AG04449 (cell line): ENCODE measurements around the gene SLC6A6.

Experiments
- CTCF ChIA-PET: fragments of 350-600 bp; formaldehyde crosslinking; extraction: SDS; loops from one replicate; lab custom pipeline; 2021; ENCODE audit warnings: antibody characterized with exemption; lab: Yijun Ruan, JAX
- POLR2A ChIA-PET: fragments of 400-600, 350-600 bp; formaldehyde crosslinking; extraction: SDS; loops from one replicate; lab custom pipeline; 2020; ENCODE audit warnings: antibody characterized with exemption, inconsistent platforms; lab: Yijun Ruan, JAX
- DNase-seq: peaks from one replicate; pipeline ENCODE4 v3.0.0-alpha.2; 2010; ENCODE audit warnings: low read depth, low spot score
- H3K4me3 ChIP-seq: 2 replicates; pipeline ENCODE4 v1.5.1; 2011; ENCODE audit warnings: low read depth, mild to moderate bottlenecking, control low read depth, low read length
- TF ChIP-seq, protein P1 (sequence below): IDR thresholded peaks from one replicate; pipeline ENCODE4 v1.5.1; 2011; ENCODE audit warnings: mild to moderate bottlenecking, moderate library complexity, low read length, control low read depth, inconsistent platforms; ENCODE audit not compliant: insufficient read depth; ENCODE audit errors: missing control alignments

The SLC6A6 gene

DNA sequence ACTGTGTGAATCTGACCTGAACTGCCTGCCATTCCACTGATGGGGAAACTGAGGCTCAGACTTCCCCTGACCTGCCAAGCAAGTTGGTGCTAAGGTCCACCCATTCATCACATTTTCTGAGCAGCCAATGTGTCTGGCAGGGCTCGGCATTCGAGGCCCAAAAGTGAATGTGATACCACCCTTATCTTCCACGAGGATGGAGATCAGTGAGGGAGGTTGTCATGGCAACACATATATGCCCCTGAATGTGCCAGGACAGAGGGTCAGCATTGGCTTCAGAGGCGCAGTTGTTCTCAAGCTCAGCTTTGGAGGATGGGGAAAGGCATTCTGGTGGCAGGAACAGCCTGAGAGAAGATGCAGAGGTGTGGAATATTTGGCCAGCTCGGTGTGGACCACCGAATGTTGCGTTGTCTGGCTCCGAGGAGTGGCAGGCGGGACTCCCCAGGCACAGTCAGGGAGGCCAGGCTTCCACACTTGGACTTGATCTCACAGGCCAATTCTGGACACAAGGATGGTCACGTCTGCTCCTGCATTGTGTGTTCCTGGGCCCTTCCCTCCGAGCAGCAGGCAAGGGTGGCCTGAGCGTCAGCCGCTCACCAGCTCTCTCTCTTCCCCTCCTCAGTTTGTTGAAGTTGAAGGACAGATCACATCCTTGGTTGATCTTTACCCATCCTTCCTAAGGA lies 74.3 kb downstream of the SLC6A6 start:
- ChIA-PET CTCF (interaction anchor here (1.0 to 4.0 kb wide), 5 partner anchors 9 to 273 kb away, joined by 4 to 23 read pairs (median 7); no protein-coding TSS in a partner anchor), POLR2A (no interaction called here)
- TF ChIP-seq, protein P1, sequence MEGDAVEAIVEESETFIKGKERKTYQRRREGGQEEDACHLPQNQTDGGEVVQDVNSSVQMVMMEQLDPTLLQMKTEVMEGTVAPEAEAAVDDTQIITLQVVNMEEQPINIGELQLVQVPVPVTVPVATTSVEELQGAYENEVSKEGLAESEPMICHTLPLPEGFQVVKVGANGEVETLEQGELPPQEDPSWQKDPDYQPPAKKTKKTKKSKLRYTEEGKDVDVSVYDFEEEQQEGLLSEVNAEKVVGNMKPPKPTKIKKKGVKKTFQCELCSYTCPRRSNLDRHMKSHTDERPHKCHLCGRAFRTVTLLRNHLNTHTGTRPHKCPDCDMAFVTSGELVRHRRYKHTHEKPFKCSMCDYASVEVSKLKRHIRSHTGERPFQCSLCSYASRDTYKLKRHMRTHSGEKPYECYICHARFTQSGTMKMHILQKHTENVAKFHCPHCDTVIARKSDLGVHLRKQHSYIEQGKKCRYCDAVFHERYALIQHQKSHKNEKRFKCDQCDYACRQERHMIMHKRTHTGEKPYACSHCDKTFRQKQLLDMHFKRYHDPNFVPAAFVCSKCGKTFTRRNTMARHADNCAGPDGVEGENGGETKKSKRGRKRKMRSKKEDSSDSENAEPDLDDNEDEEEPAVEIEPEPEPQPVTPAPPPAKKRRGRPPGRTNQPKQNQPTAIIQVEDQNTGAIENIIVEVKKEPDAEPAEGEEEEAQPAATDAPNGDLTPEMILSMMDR, result no peak
- no peak for DNase-seq
- no peak overlapping the region for H3K4me3 ChIP-seq

DNA sequence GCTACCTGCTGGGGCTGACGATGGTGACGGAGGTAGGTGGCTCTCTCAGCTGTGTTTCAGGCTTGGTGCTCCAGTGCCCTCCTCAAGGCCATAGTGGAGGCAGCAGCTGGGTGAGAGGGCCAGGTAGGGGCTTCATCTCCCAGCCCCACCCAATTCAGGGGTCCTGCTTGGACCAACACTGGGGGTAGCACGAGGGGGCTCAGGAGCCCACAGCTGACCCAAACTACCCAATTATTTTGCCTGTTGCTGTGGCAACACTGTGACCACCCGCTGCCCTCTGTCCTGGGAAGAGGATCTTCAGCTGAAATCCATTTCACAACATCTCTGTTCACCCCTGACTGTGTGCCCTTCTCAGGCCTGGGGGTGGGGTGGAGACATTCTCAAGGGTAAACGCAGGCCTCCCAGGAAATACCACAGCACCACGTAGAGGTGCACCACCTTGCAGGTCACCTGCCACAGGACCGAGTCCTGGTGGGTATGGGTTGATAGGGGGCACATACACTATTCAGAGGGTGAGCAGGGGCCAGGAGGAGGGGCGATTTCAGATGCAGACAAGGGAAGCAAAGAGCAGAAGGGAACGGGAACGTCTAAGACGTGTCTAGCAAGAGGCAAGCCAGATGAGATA lies 75.0 kb downstream of the SLC6A6 start:
- no peak overlapping the region for H3K4me3 ChIP-seq
- TF ChIP-seq, protein P1, result no peak
- no peak for DNase-seq
- ChIA-PET CTCF (interaction anchor here (1.0 to 4.0 kb wide), 5 partner anchors 10 to 274 kb away, joined by 4 to 23 read pairs (median 7); no protein-coding TSS in a partner anchor), POLR2A (no interaction called here)

DNA sequence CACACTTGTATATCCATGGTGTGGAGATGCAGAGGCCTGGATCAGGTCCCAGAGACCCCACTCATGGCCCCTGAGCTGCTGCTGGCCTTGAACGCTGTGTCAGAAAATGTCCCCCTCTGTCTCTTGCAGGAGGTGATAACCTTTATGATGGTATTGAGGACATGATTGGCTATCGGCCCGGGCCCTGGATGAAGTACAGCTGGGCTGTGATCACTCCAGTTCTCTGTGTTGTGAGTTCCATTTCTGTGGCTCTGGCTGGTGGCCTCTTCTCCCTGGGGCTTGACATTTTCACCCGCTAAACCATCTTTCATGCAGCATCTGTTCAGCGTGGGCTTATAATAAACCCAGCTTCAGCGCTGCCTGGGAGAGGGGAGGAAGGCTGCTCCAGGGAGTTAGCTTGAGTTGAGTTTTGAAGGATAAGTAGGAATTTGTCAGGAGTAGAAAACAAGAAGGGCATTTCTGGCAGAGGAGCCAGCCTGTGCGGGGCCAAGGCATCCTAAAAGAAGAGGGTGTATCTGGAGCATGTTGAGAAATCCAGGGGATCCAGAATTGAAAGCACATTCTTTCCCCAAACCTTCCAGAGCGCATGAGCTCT lies 76.6 kb downstream of the SLC6A6 start:
- TF ChIP-seq, protein P1, result no peak
- no peak overlapping the region for H3K4me3 ChIP-seq
- ChIA-PET POLR2A (no interaction called here), CTCF (interaction anchor here (1.2 to 4.0 kb wide), 5 partner anchors 12 to 275 kb away, joined by 3 to 19 read pairs (median 9); no protein-coding TSS in a partner anchor)
- DNase-seq, result no peak

DNA sequence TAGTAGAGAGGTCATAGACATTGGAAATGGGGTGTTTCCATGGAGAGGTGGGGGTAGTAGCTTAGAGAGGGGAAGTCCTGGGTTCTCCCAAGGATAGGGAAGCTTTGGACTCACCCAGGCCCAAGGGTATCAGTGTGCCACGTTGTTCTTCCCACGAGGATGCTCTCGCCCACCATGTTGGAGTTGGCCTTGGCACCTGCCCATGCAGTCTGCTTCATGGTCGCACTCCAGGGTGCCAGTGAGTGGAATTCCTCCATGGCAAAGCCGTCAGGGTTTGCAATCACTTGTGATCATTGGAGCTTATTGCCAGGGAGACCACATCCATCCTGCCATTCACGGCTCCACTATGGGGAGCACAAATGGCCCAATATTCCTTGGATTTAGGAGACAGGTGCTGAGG lies 77.2 kb downstream of the SLC6A6 start:
- no peak overlapping the region for H3K4me3 ChIP-seq
- CTCF ChIA-PET, result interaction anchor here (1.9 to 4.0 kb wide), 4 partner anchors 12 to 276 kb away, joined by 6 to 19 read pairs (median 10); no protein-coding TSS in a partner anchor
- DNase-seq, result no peak
- TF ChIP-seq, protein P1, result no peak
- POLR2A ChIA-PET, result no interaction called here

DNA sequence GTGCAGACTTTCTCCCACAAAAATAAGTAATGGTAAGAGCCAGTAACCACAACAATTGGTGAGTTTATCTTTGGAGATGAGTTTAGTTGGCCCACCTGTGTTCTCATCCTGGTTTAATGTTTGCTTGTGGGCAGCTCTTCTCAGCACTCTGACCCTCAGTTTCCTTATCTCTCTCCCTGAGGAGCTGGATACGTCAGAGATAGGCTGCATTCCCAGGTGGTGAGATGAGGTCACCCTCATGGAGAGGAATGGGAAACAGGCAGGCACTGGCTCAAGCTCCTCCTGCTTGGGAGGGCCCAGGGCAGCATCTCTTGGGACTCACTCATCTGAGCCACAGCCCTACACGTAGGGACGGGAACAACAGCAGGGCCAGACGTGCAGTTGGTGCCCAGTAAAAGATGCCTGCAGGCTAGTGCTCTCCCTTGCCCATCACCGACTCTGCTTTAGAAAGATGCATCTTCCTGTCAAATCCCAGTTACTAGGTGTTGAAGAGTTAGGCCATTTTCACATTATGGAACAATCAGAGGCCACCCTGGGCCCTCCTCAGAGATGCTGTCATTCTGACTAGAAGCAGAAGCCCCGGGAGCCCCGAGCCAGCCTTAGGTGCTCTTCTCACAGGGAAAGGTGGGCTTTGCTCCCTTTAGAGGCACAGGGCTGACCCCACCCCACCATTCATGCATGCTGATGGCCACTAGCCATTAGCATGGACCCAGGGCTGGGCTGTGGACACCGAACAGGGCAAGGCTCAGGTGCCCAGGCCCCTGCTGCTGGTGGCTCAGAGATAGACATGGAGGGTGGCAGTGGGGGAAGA lies 78.0 kb downstream of the SLC6A6 start:
- H3K4me3 ChIP-seq, result no peak overlapping the region
- DNase-seq, result no peak
- TF ChIP-seq, protein P1, result no peak
- POLR2A ChIA-PET, result no interaction called here
- CTCF ChIA-PET, result interaction anchor here (2.4 to 2.5 kb wide), 2 partner anchors 13 to 277 kb away, joined by 9 to 11 read pairs; no protein-coding TSS in a partner anchor
